Pancreas (tissue), 10 donors: ENCODE data around the gene OVCA2. TPM values are rescaled to one million over a fixed set of nuclear protein-coding genes. Genes with fewer than 3 reads are reported as not detected.

Source experiments
- ATAC-seq, 4 donors: fragments of 200-7000 bp; cut with Tn5 transposase; one replicate each; pipeline versions ENCODE4 v1.8.0 to v1.9.1; 2020; ENCODE audit warnings: mild to moderate bottlenecking in 4 of 4, moderate library complexity in 4 of 4
- DNase-seq, 6 donors: peaks; one replicate each; pipeline ENCODE4 v3.0.0-alpha.2; 2020
- FAIRE-seq: peaks from 2 replicates; lab custom pipeline; 2012; peaks lifted over from hg19 to GRCh38; lab: Jason Lieb, UNC
- H3K27ac ChIP-seq, 4 donors: fragments of 200-600 bp; sonication (generic); 1 replicate in 3 of 4; 2 replicates in 1 of 4; pipeline versions ENCODE4 v1.5.0 to v1.8.0; 2020
- H3K27me3 ChIP-seq, 4 donors: fragments of 200-600 bp; one replicate each; pipeline ENCODE4 v1.8.0; 2021
- H3K36me3 ChIP-seq, 3 donors: fragments of 200-600 bp; sonication (generic) in 1 of 3; one replicate each; pipeline versions ENCODE4 v1.5.0 to v1.8.0; 2020 to 2021
- H3K4me1 ChIP-seq, 3 donors: fragments of 200-600 bp; one replicate each; pipeline ENCODE4 v1.8.0; 2021
- H3K4me3 ChIP-seq, 4 donors: fragments of 200-600 bp; sonication (generic) in 2 of 4; one replicate each; pipeline versions ENCODE4 v1.5.0 to v1.8.0; 2020 to 2021
- H3K9me3 ChIP-seq, 4 donors: fragments of 200-600 bp; one replicate each; pipeline ENCODE4 v1.8.0; 2021
- CTCF ChIP-seq, 4 donors: fragments of 200-600 bp; sonication (generic) in 3 of 4; IDR thresholded peaks; one replicate each; pipeline versions ENCODE4 v1.5.0 to v1.8.0; 2021; ENCODE audit warnings: antibody characterized with exemption in 4 of 4
- WGBS, 2 donors: extraction: QIAGEN DNeasy Blood & Tissue Kit; methylation state at CpG; one replicate each; pipeline ENCODE4 v1.1.7; 2013; 5-methylcytosine and 5-hydroxymethylcytosine counted together
- intact Hi-C, 3 donors: fragments of 100-400 bp; cut with DNase I; formaldehyde crosslinking; loops; one replicate each; pipeline versions ENCODE4 v1.11.1 to v1.14.2; 2022
- polyA plus RNA-seq, 2 donors: library from polyadenylated mRNA; stranded (reverse); fragments of 200-250 nt; gene quantifications; one replicate each; pipeline ENCODE4 v1.2.3, GENCODE V29; 2013
- total RNA-seq, 6 donors: library from RNA; stranded (reverse); fragmentation: NEBNext Ultra II Directional in 4 of 6; extraction: Animal tissue kit (Norgen Biotek cat#: 25700) in 4 of 6; gene quantifications; one replicate each; pipeline versions ENCODE4 v1.2.1 to v1.2.4, GENCODE V29; 2021 to 2023
- donor health status: healthy with polysubstance abuse.
- donor health status: DM: no; HTN: no; CAD: no; lungs with moderate emphysema.
- donor health status: DM: no; HTN: no; CAD: no.
- donor health status: control.
- donor health status: control.
- donor health status: Bipolar disorder and iron deficiency.
- donor health status: DM: yes; HTN: yes; CAD: no.
- donor health status: DM: no; HTN: no; CAD: no.
- donor health status: DM: no; HTN: no; CAD: no.
- donor health status: DM: yes; HTN: yes; CAD: no.

Gene OVCA2
- total and polyA plus RNA-seq, 8 donors: 10.4 to 79.3 (median 18.6) TPM

- DNase-seq (no peak), FAIRE-seq (no peak), ATAC-seq (no peak)
- Histone ChIP-seq H3K4me3 (no peak overlapping the region), H3K4me1 (peaks cover 31 to 41% (median 32%) of the 10 kb centered on the region in 3 donors), H3K36me3 (no peaks in the 10 kb centered on the region), H3K27me3 (no peaks in the 10 kb centered on the region), H3K9me3 (no peaks in the 10 kb centered on the region), H3K27ac (peak overlapping the region in 3 of 4 donors; percentile 89 to 95 (median 89))
- 71 to 73% methylated on average over 14 of the region's 14 CpGs for WGBS, 2 donors
- intact Hi-C loops: no loop called here
- no peak for TF ChIP-seq CTCF (IDR thresholded peaks at IDR 0.05)
These were observed 45.7 kb upstream of the OVCA2 start for GRCh38 chr17:1995907-1996799.

GRCh38 chr17:1996800-1997288 is 45.0 kb upstream of the OVCA2 start:
- ATAC-seq (no peak), FAIRE-seq (no peak), DNase-seq (no peak)
- no peak for TF ChIP-seq CTCF (IDR thresholded peaks at IDR 0.05)
- 78 to 84% methylated on average over 9 of the region's 9 CpGs for WGBS, 2 donors
- Histone ChIP-seq H3K4me3 (no peak overlapping the region), H3K36me3 (no peaks in the 10 kb centered on the region), H3K27ac (peak overlapping the region in 3 of 4 donors; percentile 89 to 95 (median 89)), H3K27me3 (no peaks in the 10 kb centered on the region), H3K9me3 (no peaks in the 10 kb centered on the region), H3K4me1 (peaks cover 31 to 41% (median 32%) of the 10 kb centered on the region in 3 donors)
- intact Hi-C loops: no loop called here

DNA sequence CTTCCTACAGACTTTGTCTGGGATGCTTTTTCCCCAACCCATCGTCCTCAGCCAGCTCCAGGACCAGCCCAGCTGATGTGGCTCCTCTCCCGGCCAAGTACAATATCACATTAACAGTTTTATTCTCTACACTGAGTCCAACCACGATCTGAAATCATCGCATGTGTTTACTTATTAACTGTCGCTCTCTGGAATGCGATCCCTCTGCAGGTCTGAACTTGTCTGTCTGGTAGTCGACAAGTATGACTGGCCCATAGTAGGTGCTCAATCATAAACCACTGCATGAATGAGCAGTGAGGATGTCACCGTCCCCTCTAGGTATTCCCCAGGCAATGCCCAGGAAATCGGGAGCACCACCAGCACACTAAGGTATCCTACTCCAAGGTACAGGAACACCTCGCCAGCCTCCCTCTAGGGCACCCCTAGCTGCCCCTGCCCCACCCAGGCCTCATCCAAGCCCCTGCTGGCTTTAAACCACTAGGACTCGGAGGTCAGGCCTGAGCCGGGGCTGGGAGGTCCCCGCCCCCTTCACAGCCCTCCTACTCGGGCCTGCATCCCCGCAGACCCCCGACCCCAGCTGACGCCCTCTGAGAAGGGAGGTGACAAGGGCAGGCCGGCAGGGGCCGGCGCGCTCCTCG is 44.4 kb upstream of the OVCA2 start:
- peak overlapping the region; percentile 15 to 64 (median 58) for H3K4me3 ChIP-seq
- FAIRE-seq (no peak), DNase-seq (peak in 4 of 6 donors; percentile 35 to 70 (median 44)), ATAC-seq (peak; percentile 29 to 36 (median 32))
- H3K9me3 ChIP-seq: no peaks in the 10 kb centered on the region
- H3K36me3 ChIP-seq: no peaks in the 10 kb centered on the region
- no peak for TF ChIP-seq CTCF (IDR thresholded peaks at IDR 0.05)
- no peaks in the 10 kb centered on the region for H3K27me3 ChIP-seq
- whole genome bisulfite sequencing, 2 donors: 18 to 32% methylated on average over 22 of the region's 22 CpGs
- peak overlapping the region; percentile 89 to 95 (median 91) for H3K27ac ChIP-seq
- intact Hi-C loops: no loop called here
- H3K4me1 ChIP-seq: peaks cover 31 to 41% (median 32%) of the 10 kb centered on the region in 3 donors

- ATAC-seq (peak; percentile 80 to 87 (median 82)), DNase-seq (peak; percentile 91 to 96 (median 94)), FAIRE-seq (no peak)
- Histone ChIP-seq H3K9me3 (no peaks in the 10 kb centered on the region), H3K4me1 (peaks cover 31 to 41% (median 32%) of the 10 kb centered on the region in 3 donors), H3K27me3 (no peaks in the 10 kb centered on the region), H3K36me3 (no peaks in the 10 kb centered on the region), H3K27ac (peak overlapping the region; percentile 89 to 95 (median 91)), H3K4me3 (peak overlapping the region; percentile 15 to 64 (median 58))
- 1 to 7% methylated on average over 58 to 92 of the region's 92 CpGs for WGBS, 2 donors
- no peak for TF ChIP-seq CTCF (IDR thresholded peaks at IDR 0.05)
- intact Hi-C loops: no loop called here
These were observed 43.7 kb upstream of the OVCA2 start for GRCh38 chr17:1997927-1998742.
